NCI-H1436 treated with DMSO at 0.1 percent for 48 hours (cell line): ENCODE data around the gene WIPF2.
"Not testable (repeated sequence)": the region's sequence is repeated elsewhere in the genome, so short reads cannot be mapped to it uniquely, and the experiment has no call there.

Source experiments
- DNase-seq: peaks from one replicate; lab custom pipeline; 2025; lab: John Stamatoyannopoulos, UW

Gene WIPF2

GRCh38 chr17:40191237-40192208, 27.6 kb upstream of the WIPF2 start:
- DNase-seq, result peak; percentile 37

DNA sequence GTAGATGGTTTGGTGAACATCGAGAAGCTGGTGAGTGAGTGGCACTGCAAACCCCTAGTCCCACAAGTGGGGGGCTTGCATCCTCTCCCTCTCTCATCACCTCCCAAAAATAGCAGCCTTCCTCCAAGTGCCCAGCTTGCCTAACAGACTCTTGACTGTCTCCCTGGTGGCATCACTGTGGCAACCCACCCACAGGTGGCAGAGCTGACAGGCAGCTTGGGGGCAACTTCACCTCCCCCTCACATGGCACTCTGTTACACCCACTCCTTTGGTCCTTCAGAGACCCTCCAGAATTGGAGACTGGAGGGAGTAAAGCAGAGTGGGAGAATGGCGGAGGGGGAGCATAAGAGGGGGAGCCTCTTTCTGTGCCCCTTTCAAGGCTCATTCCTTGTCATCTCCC, 26.1 kb upstream of the WIPF2 start:
- DNase-seq, result no peak

- no peak for DNase-seq
Measured at GRCh38 chr17:40194821-40195220, 24.3 kb upstream of the WIPF2 start.

GRCh38 chr17:40197550-40197949, 21.6 kb upstream of the WIPF2 start:
- no peak for DNase-seq

DNA sequence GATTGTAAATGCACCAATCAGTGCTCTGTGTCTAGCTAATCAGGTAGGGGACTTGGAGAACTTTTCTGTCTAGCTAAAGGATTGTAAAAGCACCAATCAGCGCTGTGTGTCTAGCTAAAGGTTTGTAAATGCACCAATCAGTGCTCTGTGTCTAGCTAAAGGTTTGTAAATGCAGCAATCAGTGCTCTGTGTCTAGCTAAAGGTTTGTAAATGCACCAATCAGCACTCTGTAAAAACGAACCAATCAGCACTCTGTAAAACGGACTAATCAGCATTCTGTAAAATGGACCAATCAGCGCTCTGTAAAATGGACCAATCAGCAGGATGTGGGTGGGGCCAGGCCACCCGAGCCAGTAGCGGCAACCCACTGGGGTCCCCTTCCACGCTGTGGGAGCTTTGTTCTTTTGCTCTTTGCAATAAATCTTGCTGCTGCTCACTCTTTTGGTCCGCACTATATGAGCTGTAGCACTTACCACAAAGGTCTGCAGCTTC, 21.1 kb upstream of the WIPF2 start:
- not testable (repeated sequence) for DNase-seq

GRCh38 chr17:40198576-40198975, 20.5 kb upstream of the WIPF2 start:
- DNase-seq, result no peak

DNA sequence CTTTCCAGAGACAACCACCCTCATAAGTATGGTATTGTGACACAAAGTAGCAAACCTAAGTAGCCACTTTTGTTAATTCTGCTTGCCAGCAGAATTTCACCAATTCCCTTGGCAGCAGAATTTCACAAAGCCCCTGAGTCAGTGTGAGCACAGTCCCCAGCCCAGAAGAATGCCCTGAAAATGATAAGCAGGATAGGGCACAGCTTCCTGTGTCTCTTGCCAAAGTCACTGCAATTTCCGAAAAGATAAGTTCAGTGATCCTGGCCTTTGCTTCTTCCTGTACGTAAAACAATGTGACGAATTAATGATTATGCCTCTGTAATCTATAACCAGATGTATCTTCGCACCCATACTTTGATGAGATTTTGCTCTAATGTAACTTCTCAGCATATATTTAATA, 16.0 kb upstream of the WIPF2 start:
- DNase-seq, result no peak

DNA sequence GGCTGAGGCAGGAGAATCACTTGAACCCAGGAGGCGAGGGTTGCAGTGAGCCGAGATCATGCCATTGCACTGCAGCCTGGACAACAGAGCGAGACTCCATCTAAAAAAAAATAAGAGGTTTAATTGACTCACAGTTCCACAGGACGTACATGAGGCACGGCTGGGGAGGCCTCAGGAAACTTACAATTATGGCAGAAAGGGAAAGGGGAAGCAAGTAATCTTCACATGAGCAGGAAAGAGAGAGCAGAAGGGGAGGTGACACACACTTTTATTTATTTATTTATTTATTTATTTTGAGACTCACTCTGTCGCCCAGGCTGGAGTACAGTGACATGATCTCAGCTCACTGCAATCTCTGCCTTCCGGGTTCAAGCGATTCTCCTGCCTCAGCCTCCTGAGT, 12.9 kb upstream of the WIPF2 start:
- not testable (repeated sequence) for DNase-seq

DNA sequence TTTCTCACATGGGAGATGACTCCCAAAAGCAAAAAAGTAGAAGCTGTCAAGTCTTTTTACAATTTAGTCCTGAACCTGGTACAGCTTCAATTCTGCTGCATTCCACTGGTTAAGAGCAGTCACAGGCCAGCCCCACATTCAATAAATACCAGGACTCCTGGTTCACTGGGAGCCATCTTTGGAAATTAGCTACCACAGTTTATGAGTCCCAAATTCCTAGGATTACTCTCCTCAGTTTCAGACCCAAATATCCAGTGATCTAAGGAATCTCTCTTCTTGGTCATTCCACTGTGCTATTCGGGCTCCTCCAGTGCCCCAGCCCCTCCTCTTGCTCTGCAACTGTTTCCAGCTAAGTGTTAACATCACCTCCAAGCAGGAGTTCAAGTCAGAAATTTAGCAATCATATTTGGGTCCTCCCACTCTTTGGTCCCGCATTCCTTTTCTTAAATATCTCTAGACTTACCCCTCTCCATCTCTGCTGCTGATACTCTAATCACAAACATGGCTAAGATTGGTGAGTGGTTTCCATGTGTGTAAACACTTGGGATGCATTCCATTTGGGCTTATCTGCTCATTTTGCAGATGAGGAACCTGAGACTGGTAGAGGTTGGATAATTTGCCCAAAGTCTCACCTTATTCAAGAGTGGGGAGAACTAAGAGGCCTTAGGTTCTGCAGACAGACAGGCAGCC, 9.6 kb upstream of the WIPF2 start:
- DNase-seq, result no peak

GRCh38 chr17:40213914-40214313, 5.2 kb upstream of the WIPF2 start:
- not testable (repeated sequence) for DNase-seq

DNA sequence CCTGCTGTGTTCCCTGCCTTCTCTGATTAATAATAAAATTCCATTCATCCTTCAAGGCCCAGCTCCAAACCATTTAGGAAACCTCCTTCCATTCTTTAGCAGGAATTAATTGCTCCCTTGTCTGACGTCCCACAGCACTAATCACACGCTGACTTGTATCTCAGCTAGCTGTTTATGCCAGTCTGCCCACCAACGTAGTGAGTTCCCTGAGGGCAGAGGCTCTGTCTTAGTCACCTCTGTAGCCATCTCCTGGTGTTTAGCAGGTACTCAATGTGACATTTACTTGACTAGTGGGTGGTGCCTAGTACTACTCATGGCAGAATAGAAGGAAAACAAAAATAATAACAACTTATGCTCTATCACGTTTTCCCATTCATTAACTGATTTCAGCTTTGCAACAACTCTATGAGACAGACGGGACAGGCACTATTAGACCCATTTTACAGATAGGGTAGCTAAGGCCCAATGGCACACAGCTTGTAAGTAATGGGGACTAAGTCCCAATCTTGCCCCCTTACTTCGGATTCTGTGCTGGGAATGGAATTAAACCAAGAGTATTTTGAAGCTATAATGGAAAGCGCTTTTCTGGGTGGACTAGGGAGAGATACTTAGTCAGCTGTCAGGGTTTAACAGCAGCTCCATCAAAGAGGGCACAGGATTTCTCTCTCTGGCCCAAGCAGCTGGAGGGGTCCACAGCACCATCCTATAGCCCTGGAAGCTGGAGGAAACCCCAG, 931 bp upstream of the WIPF2 start:
- no peak for DNase-seq

DNA sequence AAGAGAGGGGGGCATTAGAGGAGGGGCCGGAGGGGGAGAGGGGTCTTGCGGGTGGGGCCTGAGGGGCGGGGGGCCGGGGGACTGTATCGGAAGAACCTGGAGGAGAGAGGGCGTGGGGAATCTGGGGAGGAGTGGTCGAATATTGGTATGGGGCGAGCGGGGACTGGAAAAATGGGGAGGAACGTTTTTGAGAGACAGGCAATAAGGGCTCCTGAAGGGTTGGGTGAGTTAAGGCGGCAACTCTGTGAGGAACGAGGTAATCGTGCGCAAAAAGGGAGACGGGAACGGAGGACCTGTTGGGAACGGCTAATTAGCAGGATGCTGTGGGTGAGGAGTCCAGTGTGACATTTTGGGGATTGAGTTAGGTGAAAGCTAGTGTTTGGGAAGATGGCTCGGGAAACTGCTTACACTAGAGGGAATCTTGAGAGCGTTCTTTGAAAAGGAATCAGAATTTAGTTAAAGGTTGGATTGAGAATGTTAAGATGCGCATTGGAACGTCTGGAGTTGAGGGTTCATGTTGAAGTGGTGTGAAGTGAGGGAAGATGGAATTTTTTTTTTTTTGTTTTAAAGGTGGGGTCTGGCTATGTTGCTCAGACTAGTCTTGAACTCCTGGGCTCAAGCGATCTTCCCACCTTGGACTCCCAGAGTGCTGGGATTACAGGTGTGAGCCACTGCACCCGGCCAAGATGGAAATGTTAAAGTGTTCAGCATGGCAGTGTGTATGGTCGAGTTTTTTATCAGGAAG, 662 bp downstream of the WIPF2 start:
- DNase-seq, result peak; percentile 16

DNA sequence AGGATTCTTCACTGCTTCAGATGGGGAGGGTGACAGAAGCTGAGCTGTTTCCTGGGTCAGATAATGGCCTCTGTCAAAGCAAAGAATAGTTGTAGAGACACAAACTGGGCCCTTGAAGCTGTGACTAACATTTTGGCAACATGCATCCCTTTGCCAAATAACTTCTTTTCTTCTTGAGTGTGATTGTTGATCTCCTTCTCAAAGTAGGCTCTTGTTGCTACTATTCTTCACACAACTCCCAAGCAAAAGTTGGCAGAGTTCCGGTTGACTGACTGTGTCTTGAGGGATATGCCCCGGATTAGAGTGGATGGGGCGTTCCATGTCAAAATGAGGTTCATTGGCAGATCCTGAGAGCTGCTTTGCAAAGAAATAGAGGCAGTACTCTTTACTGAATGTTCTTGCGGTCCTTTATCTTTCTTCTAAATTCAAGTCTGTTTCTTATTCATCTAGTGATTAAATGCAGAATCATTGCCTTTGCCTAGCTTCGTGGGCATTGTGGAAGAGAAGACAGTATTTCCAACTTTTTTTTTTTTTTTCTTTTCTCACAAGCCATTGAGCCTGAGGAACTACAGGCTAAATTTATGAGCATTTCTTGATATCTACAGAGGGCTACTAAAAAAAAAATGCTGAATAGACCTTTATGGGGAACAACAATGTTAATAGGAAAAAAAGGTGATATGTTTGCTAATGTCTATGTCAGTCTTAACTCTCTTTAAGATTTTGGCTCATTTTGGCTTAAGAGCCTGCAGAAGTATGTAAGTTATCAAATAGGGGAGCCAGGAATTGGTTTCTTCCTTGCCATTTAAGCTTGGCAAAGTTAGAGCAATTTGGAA, 5.8 kb downstream of the WIPF2 start:
- DNase-seq, result no peak

DNA sequence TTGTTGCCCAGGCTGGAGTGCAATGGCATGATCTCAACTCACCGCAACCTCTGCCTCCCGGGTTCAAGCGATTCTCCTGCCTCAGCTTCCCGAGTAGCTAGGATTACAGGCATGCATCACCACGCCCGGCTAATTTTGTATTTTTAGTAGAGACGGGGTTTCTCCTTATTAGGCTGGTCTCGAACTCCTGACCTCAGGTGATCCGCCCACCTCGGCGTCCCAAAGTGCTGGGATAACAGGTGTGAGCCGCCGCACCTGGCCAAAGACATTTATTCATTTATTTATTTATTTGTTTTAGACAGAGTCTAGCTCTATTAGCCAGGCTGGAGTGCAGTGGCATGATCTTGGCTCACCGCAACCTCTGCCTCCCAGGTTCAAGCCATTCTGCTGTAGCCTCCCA, 10.0 kb downstream of the WIPF2 start:
- DNase-seq, result not testable (repeated sequence)

- no peak for DNase-seq
Measured at GRCh38 chr17:40230670-40231069, 11.6 kb downstream of the WIPF2 start.

DNA sequence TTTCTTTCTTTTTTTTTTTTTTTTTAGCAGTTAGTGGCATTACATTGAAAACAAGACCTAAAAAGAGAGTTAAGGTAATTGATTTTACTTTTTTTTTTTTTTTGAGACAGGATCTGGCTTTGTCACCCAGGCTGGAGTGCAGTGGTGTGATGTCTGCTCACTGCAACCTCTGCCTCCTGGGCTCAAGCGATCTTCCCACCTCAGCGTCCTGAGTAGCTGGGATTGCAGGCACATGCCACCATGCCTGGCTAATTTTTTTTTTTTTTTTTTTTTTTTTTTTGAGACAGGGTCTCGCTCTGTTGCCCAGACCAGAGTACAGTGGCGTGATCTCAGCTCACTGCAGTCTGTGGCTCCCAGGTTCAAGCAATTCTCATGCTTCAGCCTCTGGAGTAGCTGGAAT, 12.8 kb downstream of the WIPF2 start:
- DNase-seq, result not testable (repeated sequence)

DNA sequence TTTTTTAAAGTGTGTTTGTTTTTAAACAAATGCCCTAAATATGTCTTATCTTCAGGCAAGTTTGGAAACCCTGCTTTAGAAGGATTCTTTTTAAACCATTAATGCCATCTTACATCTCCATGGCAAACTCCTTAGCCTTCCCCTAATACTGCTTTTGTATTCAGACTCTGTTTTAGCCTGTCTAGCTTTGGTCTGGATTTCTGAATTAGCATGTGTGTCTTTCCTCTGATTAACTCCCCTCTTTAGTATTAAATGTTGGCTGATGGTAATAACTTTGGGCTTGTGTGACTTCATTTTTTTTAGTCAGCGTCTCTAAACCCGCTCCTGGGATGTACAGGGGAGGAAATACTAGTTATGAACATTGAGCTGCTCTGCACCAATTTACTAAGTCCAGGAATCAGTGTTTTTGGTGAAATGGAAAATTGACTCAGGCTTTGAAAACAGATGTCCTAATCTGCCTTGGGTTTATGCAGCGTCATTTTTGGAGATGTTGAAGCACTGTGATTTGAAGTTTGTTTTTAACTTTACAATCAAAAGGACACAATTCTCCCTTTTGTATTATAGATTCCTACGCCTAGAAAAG, 22.2 kb downstream of the WIPF2 start:
- DNase-seq, result no peak

- DNase-seq, result no peak
Measured at GRCh38 chr17:40242774-40243173, 23.7 kb downstream of the WIPF2 start.

DNA sequence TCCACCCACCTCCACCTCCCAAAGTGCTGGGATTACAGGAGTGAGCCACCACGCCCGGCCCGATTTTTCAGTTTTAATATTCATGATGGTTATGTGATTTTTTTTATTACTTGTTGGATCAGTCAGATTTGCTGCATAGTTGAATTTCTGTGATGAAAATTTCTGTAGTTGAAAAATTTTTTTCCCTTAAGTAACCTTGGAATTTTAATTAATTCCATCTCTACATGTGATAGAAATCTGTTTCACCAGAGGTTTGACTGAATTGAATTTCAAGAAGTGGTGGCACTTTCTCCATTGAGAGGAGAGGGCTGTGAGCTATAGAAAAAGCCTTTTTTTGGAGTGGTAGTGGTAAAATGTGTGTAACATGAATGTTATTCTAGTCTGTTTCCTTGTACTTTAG, 24.7 kb downstream of the WIPF2 start:
- DNase-seq, result no peak

- no peak for DNase-seq
Measured at GRCh38 chr17:40244255-40244654, 25.2 kb downstream of the WIPF2 start.
